IPS-20b (cell line): Measurements from ENCODE around the gene PPP4R4.
A peak's percentile ranks its signal among the peaks of the same experiment; 100 is the strongest.
"Not testable (repeated sequence)": the region's sequence is repeated elsewhere in the genome, so short reads cannot be mapped to it uniquely, and the experiment has no call there.

ENCODE experiments used
- H3K27ac ChIP-seq: one replicate; pipeline ENCODE4 v1.5.1; 2013; ENCODE audit warnings: low read length
- H3K27me3 ChIP-seq: 2 replicates; pipeline ENCODE4 v1.6.1; 2013; ENCODE audit warnings: mild to moderate bottlenecking, low read length, inconsistent platforms; ENCODE audit not compliant: insufficient read depth
- H3K36me3 ChIP-seq: 2 replicates; pipeline ENCODE4 v1.6.1; 2013; ENCODE audit warnings: low read depth, mild to moderate bottlenecking, inconsistent platforms, low read length, moderate library complexity; ENCODE audit not compliant: insufficient read depth
- H3K4me1 ChIP-seq: 2 replicates; pipeline ENCODE4 v1.6.1; 2013; ENCODE audit warnings: mild to moderate bottlenecking, control low read depth, inconsistent platforms, low read length, moderate library complexity; ENCODE audit not compliant: insufficient read depth
- H3K4me3 ChIP-seq: 2 replicates; pipeline ENCODE4 v1.5.1; 2013; ENCODE audit warnings: mild to moderate bottlenecking, low read length, inconsistent platforms
- H3K9ac ChIP-seq: 2 replicates; pipeline ENCODE4 v1.6.1; 2013; ENCODE audit warnings: low read depth, mild to moderate bottlenecking, inconsistent platforms, low read length, moderate library complexity
- H3K9me3 ChIP-seq: 2 replicates; pipeline ENCODE4 v1.6.1; 2013; ENCODE audit warnings: mild to moderate bottlenecking, low read depth, low read length, inconsistent platforms; ENCODE audit not compliant: insufficient read depth

The PPP4R4 gene

GRCh38 chr14:94181835-94182234 lies 7.7 kb downstream of the PPP4R4 start:
- H3K9me3 ChIP-seq, result no peaks in the 10 kb centered on the region
- H3K4me1 ChIP-seq, result peaks cover 27% of the 10 kb centered on the region
- H3K27me3 ChIP-seq, result peaks cover 3% of the 10 kb centered on the region; the same call in 1 of the 2 replicates
- no peak overlapping the region for H3K9ac ChIP-seq
- no peak overlapping the region for H3K27ac ChIP-seq
- H3K4me3 ChIP-seq, result no peak overlapping the region
- no peaks in the 10 kb centered on the region for H3K36me3 ChIP-seq

- Histone ChIP-seq H3K27ac (no peak overlapping the region), H3K9ac (no peak overlapping the region), H3K4me3 (no peak overlapping the region), H3K4me1 (peaks cover 24% of the 10 kb centered on the region), H3K27me3 (no peaks in the 10 kb centered on the region), H3K36me3 (no peaks in the 10 kb centered on the region), H3K9me3 (no peaks in the 10 kb centered on the region)
These were observed 18.4 kb downstream of the PPP4R4 start for GRCh38 chr14:94192536-94192935.

- H3K36me3 ChIP-seq, result no peaks in the 10 kb centered on the region
- no peaks in the 10 kb centered on the region for H3K9me3 ChIP-seq
- H3K4me3 ChIP-seq, result peak overlapping the region; percentile 40; the same call in 1 of the 2 replicates
- peaks cover 20% of the 10 kb centered on the region for H3K4me1 ChIP-seq
- no peak overlapping the region for H3K9ac ChIP-seq
- H3K27me3 ChIP-seq, result no peaks in the 10 kb centered on the region
- H3K27ac ChIP-seq, result peak overlapping the region; percentile 29
These were observed 19.7 kb downstream of the PPP4R4 start for GRCh38 chr14:94193776-94194175.

- peaks cover 5% of the 10 kb centered on the region; the same call in 1 of the 2 replicates for H3K9me3 ChIP-seq
- H3K9ac ChIP-seq, result no peak overlapping the region
- peaks cover 20% of the 10 kb centered on the region for H3K4me1 ChIP-seq
- no peaks in the 10 kb centered on the region for H3K27me3 ChIP-seq
- H3K36me3 ChIP-seq, result no peaks in the 10 kb centered on the region
- H3K27ac ChIP-seq, result no peak overlapping the region
- no peak overlapping the region for H3K4me3 ChIP-seq
These were observed 21.9 kb downstream of the PPP4R4 start for GRCh38 chr14:94196057-94196456.

- H3K27me3 ChIP-seq, result no peaks in the 10 kb centered on the region
These were observed 29.5 kb downstream of the PPP4R4 start for GRCh38 chr14:94203473-94204210.

GRCh38 chr14:94213021-94213420 lies 38.9 kb downstream of the PPP4R4 start:
- Histone ChIP-seq H3K27ac (no peak overlapping the region), H3K4me3 (no peak overlapping the region), H3K4me1 (no peaks in the 10 kb centered on the region), H3K9ac (no peak overlapping the region), H3K27me3 (no peaks in the 10 kb centered on the region), H3K36me3 (no peaks in the 10 kb centered on the region), H3K9me3 (peaks cover 9% of the 10 kb centered on the region; the same call in 1 of the 2 replicates)

More at GRCh38 chr14:94203473-94204210, 29.5 kb downstream of the PPP4R4 start:
- Histone ChIP-seq H3K27ac (no peak overlapping the region), H3K4me3 (no peak overlapping the region), H3K9ac (no peak overlapping the region), H3K4me1 (peaks cover 11% of the 10 kb centered on the region; the same call in 1 of the 2 replicates), H3K9me3 (peaks cover 5% of the 10 kb centered on the region; the same call in 1 of the 2 replicates), H3K36me3 (no peaks in the 10 kb centered on the region)

- Histone ChIP-seq H3K9me3 (peaks cover 9% of the 10 kb centered on the region; the same call in 1 of the 2 replicates), H3K9ac (no peak overlapping the region), H3K36me3 (no peaks in the 10 kb centered on the region), H3K27ac (no peak overlapping the region), H3K27me3 (no peaks in the 10 kb centered on the region), H3K4me1 (no peaks in the 10 kb centered on the region), H3K4me3 (no peak overlapping the region)
These were observed 39.6 kb downstream of the PPP4R4 start for GRCh38 chr14:94213741-94214140.

- H3K4me3 ChIP-seq, result no peak overlapping the region
- no peaks in the 10 kb centered on the region for H3K4me1 ChIP-seq
- peaks cover 13% of the 10 kb centered on the region; the same call in 1 of the 2 replicates for H3K9me3 ChIP-seq
- H3K9ac ChIP-seq, result no peak overlapping the region
- no peaks in the 10 kb centered on the region for H3K36me3 ChIP-seq
- no peak overlapping the region for H3K27ac ChIP-seq
- H3K27me3 ChIP-seq, result no peaks in the 10 kb centered on the region
These were observed 43.0 kb downstream of the PPP4R4 start for GRCh38 chr14:94217116-94217515.

GRCh38 chr14:94218198-94218886 lies 44.2 kb downstream of the PPP4R4 start:
- not testable (repeated sequence) for H3K9ac ChIP-seq, H3K4me1 ChIP-seq, H3K27ac ChIP-seq

GRCh38 chr14:94224040-94224439 lies 49.9 kb downstream of the PPP4R4 start:
- Histone ChIP-seq H3K27ac (no peak overlapping the region), H3K27me3 (no peaks in the 10 kb centered on the region), H3K4me1 (no peaks in the 10 kb centered on the region), H3K9me3 (peaks cover 4% of the 10 kb centered on the region; the same call in 1 of the 2 replicates), H3K4me3 (no peak overlapping the region), H3K9ac (no peak overlapping the region), H3K36me3 (no peaks in the 10 kb centered on the region)

More at GRCh38 chr14:94218198-94218886, 44.2 kb downstream of the PPP4R4 start:
- H3K4me3 ChIP-seq, H3K36me3 ChIP-seq, H3K27me3 ChIP-seq: not testable (repeated sequence)
- H3K9me3 ChIP-seq, result peaks cover 10% of the 10 kb centered on the region; the same call in 1 of the 2 replicates

- no peaks in the 10 kb centered on the region for H3K4me1 ChIP-seq
- H3K9me3 ChIP-seq, result peaks cover 4% of the 10 kb centered on the region; the same call in 1 of the 2 replicates
- no peaks in the 10 kb centered on the region for H3K27me3 ChIP-seq
- no peak overlapping the region for H3K9ac ChIP-seq
- H3K27ac ChIP-seq, result no peak overlapping the region
- H3K36me3 ChIP-seq, result no peaks in the 10 kb centered on the region
- no peak overlapping the region for H3K4me3 ChIP-seq
These were observed 51.6 kb downstream of the PPP4R4 start for GRCh38 chr14:94225460-94226378.
